GM23338 (cell line): ENCODE results near the gene ARHGDIA. TPM values are rescaled to one million over a fixed set of nuclear protein-coding genes. Genes with fewer than 3 reads are reported as not detected.

Experiments used
- ATAC-seq: fragments of 200-7000 bp; cut with Tn5 transposase; 3 replicates; pipeline ENCODE4 v1.9.1; 2020
- DNase-seq: peaks from one replicate; pipeline ENCODE4 v3.0.0-alpha.2; 2015; ENCODE audit warnings: low spot score
- H2AFZ ChIP-seq: fragments of 200-600 bp; sonication (generic); 2 replicates; pipeline ENCODE4 v1.8.0; 2016; ENCODE audit warnings: antibody characterized with exemption, mild to moderate bottlenecking, moderate library complexity
- H3F3A ChIP-seq: fragments of 200-600 bp; sonication (generic); replicated peaks from 2 replicates; pipeline ENCODE4 v1.8.0; 2017; ENCODE audit warnings: antibody characterized with exemption, mixed run types, low read depth
- H3K27ac ChIP-seq: fragments of 200-600 bp; sonication (generic); 2 replicates; pipeline ENCODE4 v1.6.1; 2016; ENCODE audit warnings: low read depth
- H3K27me3 ChIP-seq: fragments of 200-600 bp; sonication (generic); 2 replicates; pipeline ENCODE4 v1.8.0; 2016; ENCODE audit warnings: mild to moderate bottlenecking, mixed run types, moderate library complexity; ENCODE audit not compliant: insufficient read depth
- H3K36me3 ChIP-seq: fragments of 200-600 bp; sonication (generic); 2 replicates; pipeline ENCODE4 v1.8.0; 2016; ENCODE audit warnings: mild to moderate bottlenecking; ENCODE audit not compliant: insufficient read depth
- H3K4me1 ChIP-seq: fragments of 200-600 bp; sonication (generic); 2 replicates; pipeline ENCODE4 v1.8.0; 2016; ENCODE audit warnings: mild to moderate bottlenecking, moderate library complexity; ENCODE audit not compliant: insufficient read depth
- H3K4me2 ChIP-seq: fragments of 200-600 bp; sonication (generic); 2 replicates; pipeline ENCODE4 v1.7.1; 2017; ENCODE audit warnings: mixed run types
- H3K4me3 ChIP-seq: fragments of 200-600 bp; sonication (generic); 2 replicates; pipeline ENCODE4 v1.6.1; 2016; ENCODE audit warnings: mixed run types
- H3K79me2 ChIP-seq: fragments of 200-600 bp; sonication (generic); replicated peaks from 2 replicates; pipeline ENCODE4 v1.8.0; 2017; ENCODE audit warnings: mild to moderate bottlenecking; ENCODE audit not compliant: insufficient read depth
- H3K9me2 ChIP-seq: fragments of 200-600 bp; sonication (generic); 2 replicates; pipeline ENCODE4 v1.8.0; 2017; ENCODE audit not compliant: insufficient read depth
- H4K20me1 ChIP-seq: fragments of 200-600 bp; sonication (generic); replicated peaks from 2 replicates; pipeline ENCODE4 v1.8.0; 2017; ENCODE audit warnings: mild to moderate bottlenecking; ENCODE audit not compliant: insufficient read depth
- H3K27ac Mint-ChIP-seq: 2 replicates; pipeline ENCODE4 v1.8.0; 2020; ENCODE audit warnings: inconsistent platforms, mild to moderate bottlenecking, moderate library complexity, mixed read lengths
- H3K27me3 Mint-ChIP-seq: 3 replicates; pipeline ENCODE4 v1.8.0; 2022; ENCODE audit warnings: low read depth, mild to moderate bottlenecking, moderate library complexity, mixed read lengths, inconsistent platforms; ENCODE audit not compliant: insufficient read depth, poor library complexity
- H3K36me3 Mint-ChIP-seq: 3 replicates; pipeline ENCODE4 v1.8.0; 2021; ENCODE audit warnings: low read depth, mild to moderate bottlenecking, inconsistent platforms, moderate library complexity, mixed read lengths
- H3K4me1 Mint-ChIP-seq: 3 replicates; pipeline ENCODE4 v1.8.0; 2020; ENCODE audit warnings: mild to moderate bottlenecking, inconsistent platforms, mixed read lengths
- H3K4me3 Mint-ChIP-seq: 3 replicates; pipeline ENCODE4 v1.8.0; 2021; ENCODE audit warnings: moderate library complexity, mild to moderate bottlenecking, inconsistent platforms, mixed read lengths
- H3K9me3 Mint-ChIP-seq: 3 replicates; pipeline ENCODE4 v1.8.0; 2020; ENCODE audit warnings: moderate library complexity, mild to moderate bottlenecking, inconsistent platforms, mixed read lengths
- CREB1 ChIP-seq: fragments of 250-450 bp; sonication (Bioruptor Pico); IDR thresholded peaks from 2 replicates; pipeline ENCODE4 v1.5.0; 2020; ENCODE audit warnings: low read depth, mild to moderate bottlenecking, moderate library complexity
- EZH2 ChIP-seq: fragments of 200-600 bp; sonication (generic); IDR thresholded peaks from one replicate; pipeline ENCODE4 v1.8.0; 2017; ENCODE audit warnings: antibody characterized with exemption, mild to moderate bottlenecking, low read depth; ENCODE audit not compliant: unreplicated experiment
- EZH2phosphoT487 ChIP-seq: fragments of 200-600 bp; sonication (generic); IDR thresholded peaks from one replicate; pipeline ENCODE4 v1.8.1; 2018; ENCODE audit warnings: antibody characterized with exemption; ENCODE audit not compliant: unreplicated experiment
- JUNB ChIP-seq: IDR thresholded peaks from one replicate; pipeline ENCODE4 v1.6.1; 2016; ENCODE audit warnings: antibody characterized with exemption; ENCODE audit not compliant: unreplicated experiment
- NANOG ChIP-seq: IDR thresholded peaks from 2 replicates; pipeline ENCODE4 v1.6.1; 2016; ENCODE audit warnings: antibody characterized with exemption, borderline replicate concordance
- POLR2AphosphoS5 ChIP-seq: IDR thresholded peaks from 2 replicates; pipeline ENCODE4 v1.6.1; 2016; ENCODE audit warnings: antibody characterized with exemption, low read depth
- ZNF114 ChIP-seq: fragments of 250-450 bp; sonication (Bioruptor Pico); IDR thresholded peaks from 2 replicates; pipeline ENCODE4 v1.5.0; 2020; ENCODE audit warnings: mild to moderate bottlenecking, moderate library complexity
- ZNF331 ChIP-seq: fragments of 250-450 bp; sonication (Bioruptor Pico); IDR thresholded peaks from 2 replicates; pipeline ENCODE4 v1.5.0; 2020; ENCODE audit warnings: low read depth, mild to moderate bottlenecking, moderate library complexity
- polyA plus RNA-seq: library from polyadenylated mRNA; unstranded; fragments of >200 nt; fragmentation: Nextera tagmentation; extraction: Ambion mirVana; gene quantifications from 2 replicates; pipeline ENCODE4 v1.2.1, GENCODE V29; 2016
- total RNA-seq: library from RNA; depleted of rRNA; stranded (reverse); fragments of >200 nt; shearing (Covaris generic); gene quantifications from 2 replicates; pipeline ENCODE4 v1.2.3, GENCODE V29; 2014
- TF ChIP-seq, protein P1 (sequence below): IDR thresholded peaks from 2 replicates; pipeline ENCODE4 v1.6.1; 2016; ENCODE audit warnings: antibody characterized with exemption
- TF ChIP-seq, protein P2 (sequence below): IDR thresholded peaks from one replicate; pipeline ENCODE4 v1.6.1; 2018; ENCODE audit warnings: antibody characterized with exemption; ENCODE audit not compliant: unreplicated experiment

Gene ARHGDIA
- total and polyA plus RNA-seq, 2 experiments from 2014 or later = 125 to 140 TPM

DNA sequence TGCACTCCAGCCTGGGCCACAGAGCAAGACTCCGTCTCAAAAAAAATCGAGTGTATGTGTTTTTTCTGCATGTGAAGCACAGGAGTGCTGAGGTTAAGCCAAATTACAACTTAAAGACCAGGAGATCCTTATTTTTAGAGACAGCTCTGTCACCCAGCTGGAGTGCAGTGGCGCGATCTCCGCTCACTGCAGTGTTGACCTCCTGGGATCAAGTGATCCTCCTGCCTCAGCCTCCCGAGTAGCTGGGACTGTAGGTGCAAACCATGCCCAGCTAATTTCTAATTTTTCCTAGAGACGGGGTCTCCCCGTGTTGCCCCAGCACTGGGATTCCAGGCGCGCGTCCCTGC, 28.8 kb downstream of the ARHGDIA start (continued):
- TF ChIP-seq, protein P1, sequence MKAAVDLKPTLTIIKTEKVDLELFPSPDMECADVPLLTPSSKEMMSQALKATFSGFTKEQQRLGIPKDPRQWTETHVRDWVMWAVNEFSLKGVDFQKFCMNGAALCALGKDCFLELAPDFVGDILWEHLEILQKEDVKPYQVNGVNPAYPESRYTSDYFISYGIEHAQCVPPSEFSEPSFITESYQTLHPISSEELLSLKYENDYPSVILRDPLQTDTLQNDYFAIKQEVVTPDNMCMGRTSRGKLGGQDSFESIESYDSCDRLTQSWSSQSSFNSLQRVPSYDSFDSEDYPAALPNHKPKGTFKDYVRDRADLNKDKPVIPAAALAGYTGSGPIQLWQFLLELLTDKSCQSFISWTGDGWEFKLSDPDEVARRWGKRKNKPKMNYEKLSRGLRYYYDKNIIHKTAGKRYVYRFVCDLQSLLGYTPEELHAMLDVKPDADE = no peak
- no peak for TF ChIP-seq CREB1 (CRISPR knock-in tag)
- no peak for TF ChIP-seq JUNB
- TF ChIP-seq ZNF331 (CRISPR knock-in tag) = no peak
- TF ChIP-seq POLR2AphosphoS5 = no peak
- TF ChIP-seq, protein P2, sequence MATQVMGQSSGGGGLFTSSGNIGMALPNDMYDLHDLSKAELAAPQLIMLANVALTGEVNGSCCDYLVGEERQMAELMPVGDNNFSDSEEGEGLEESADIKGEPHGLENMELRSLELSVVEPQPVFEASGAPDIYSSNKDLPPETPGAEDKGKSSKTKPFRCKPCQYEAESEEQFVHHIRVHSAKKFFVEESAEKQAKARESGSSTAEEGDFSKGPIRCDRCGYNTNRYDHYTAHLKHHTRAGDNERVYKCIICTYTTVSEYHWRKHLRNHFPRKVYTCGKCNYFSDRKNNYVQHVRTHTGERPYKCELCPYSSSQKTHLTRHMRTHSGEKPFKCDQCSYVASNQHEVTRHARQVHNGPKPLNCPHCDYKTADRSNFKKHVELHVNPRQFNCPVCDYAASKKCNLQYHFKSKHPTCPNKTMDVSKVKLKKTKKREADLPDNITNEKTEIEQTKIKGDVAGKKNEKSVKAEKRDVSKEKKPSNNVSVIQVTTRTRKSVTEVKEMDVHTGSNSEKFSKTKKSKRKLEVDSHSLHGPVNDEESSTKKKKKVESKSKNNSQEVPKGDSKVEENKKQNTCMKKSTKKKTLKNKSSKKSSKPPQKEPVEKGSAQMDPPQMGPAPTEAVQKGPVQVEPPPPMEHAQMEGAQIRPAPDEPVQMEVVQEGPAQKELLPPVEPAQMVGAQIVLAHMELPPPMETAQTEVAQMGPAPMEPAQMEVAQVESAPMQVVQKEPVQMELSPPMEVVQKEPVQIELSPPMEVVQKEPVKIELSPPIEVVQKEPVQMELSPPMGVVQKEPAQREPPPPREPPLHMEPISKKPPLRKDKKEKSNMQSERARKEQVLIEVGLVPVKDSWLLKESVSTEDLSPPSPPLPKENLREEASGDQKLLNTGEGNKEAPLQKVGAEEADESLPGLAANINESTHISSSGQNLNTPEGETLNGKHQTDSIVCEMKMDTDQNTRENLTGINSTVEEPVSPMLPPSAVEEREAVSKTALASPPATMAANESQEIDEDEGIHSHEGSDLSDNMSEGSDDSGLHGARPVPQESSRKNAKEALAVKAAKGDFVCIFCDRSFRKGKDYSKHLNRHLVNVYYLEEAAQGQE = no peak
- TF ChIP-seq EZH2phosphoT487 = no peak
- no peak for TF ChIP-seq NANOG
- TF ChIP-seq EZH2 = no peak

DNA sequence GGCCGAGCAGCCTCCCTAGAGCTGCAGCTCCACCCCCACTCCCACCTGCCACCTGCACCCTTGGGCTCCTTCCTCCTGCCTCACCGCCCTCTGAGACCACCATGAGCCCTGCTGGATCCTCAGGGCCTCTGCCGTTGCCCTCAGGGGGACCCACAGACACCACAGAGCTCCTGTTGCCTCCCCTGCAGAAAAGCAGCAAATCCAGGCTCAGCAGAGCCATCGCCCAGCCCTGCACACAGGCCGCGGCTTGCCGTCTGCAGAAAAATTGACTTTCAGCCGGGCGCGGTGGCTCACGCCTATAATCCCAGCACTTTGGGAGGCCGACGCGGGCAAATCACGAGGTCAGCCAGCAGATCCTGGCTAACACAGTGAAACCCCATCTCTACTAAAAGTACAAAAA, 29.3 kb downstream of the ARHGDIA start:
- no peaks in the 10 kb centered on the region for H3K27me3 ChIP-seq
- H3K9me3 Mint-ChIP-seq = no peaks in the 10 kb centered on the region
- no peak overlapping the region for H3K27ac ChIP-seq
- H3K27me3 Mint-ChIP-seq = no peaks in the 10 kb centered on the region
- no peaks in the 10 kb centered on the region for H3K79me2 ChIP-seq
- no peak overlapping the region for H3K4me2 ChIP-seq
- H2AFZ ChIP-seq = no peak overlapping the region
- H3K9me2 ChIP-seq = no peaks in the 10 kb centered on the region
- no peak for TF ChIP-seq ZNF114 (CRISPR knock-in tag)
- no peak overlapping the region for H3K4me3 Mint-ChIP-seq
- no peaks in the 10 kb centered on the region for H3K4me1 ChIP-seq
- ATAC-seq = no peak
- peaks cover 6% of the 10 kb centered on the region; the same call in 1 of the 2 replicates for H4K20me1 ChIP-seq
- 0 out of 2 replicates have a peak, but pooled peaks cover 5% of the 10 kb centered on the region for H3F3A ChIP-seq
- peaks cover 2% of the 10 kb centered on the region; the same call in 1 of the 3 replicates for H3K4me1 Mint-ChIP-seq
- H3K4me3 ChIP-seq = no peak overlapping the region
- H3K27ac Mint-ChIP-seq = no peak overlapping the region; the same call in 1 of the 2 replicates
- 0 out of 2 replicates have a peak, but pooled peaks cover 7% of the 10 kb centered on the region for H3K36me3 ChIP-seq
- H3K36me3 Mint-ChIP-seq = peaks cover 27% of the 10 kb centered on the region
- DNase-seq = no peak
